Fibroblast of upper back skin (primary cell): Measurements from ENCODE around the gene GOLGA6L10.

ENCODE experiments used
- DNase-seq: peaks from one replicate; pipeline ENCODE4 v3.0.0-alpha.2; 2013

The GOLGA6L10 gene

DNA sequence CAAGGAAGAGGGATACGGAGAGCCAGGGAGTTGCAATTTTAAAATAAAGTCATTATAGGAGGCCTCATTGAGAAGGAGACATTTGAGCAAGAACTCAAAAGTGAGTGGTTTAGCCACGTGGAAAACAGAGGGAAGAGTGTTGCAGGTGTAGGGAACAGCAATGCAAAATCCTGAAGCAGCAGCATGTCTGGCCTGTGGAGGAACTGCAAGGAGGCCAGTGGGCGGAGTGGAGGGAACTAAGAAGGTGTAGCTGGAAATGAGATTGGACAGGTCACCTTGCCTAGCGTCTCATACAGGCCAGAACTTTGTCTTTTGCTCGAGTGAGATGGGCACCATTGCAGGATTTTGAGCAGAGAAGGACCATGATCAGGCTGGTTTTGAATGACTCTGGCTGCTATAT is 51.7 kb downstream of the GOLGA6L10 start:
- DNase-seq = no peak

- no peak for DNase-seq
Measured at GRCh38 chr15:82294061-82294690, 55.1 kb downstream of the GOLGA6L10 start.

DNA sequence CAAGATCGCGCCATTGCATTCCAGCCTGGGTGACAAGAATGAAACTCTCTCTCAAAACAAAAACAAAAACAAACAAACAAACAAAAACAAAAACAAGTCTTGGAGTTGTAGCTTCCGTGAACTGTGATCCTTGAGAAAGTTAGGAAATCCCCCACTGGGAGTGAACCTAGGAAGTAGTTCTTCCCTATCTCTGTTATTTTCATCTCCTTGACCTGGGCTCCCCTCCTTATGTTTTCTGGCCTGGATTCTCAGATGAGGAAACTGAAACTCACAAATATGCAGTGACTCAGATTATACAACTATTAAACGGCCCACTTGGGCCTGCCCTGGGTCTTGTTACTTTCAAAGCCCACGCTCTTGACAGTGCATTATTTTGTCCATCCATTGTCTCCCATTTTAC is 57.0 kb downstream of the GOLGA6L10 start:
- DNase-seq = no peak
